GM18517 (cell line): ENCODE data around the gene CLDN6.
"Not testable (repeated sequence)": the region's sequence is repeated elsewhere in the genome, so short reads cannot be mapped to it uniquely, and the experiment has no call there.

Source experiments
- ATAC-seq: cut with Tn5 transposase; IDR thresholded peaks from one replicate; pipeline ENCODE4 v1.9.1; 2021; ENCODE audit warnings: mild to moderate bottlenecking, moderate library complexity; ENCODE audit not compliant: unreplicated experiment

The CLDN6 gene

GRCh38 chr16:3017794-3018506 is at the start of gene CLDN6:
CLDN6 (minus strand) TSS chr16:3018183; CDS start chr16:3016021, 2,162 bp downstream.
- ATAC-seq: no peak

GRCh38 chr16:3066440-3066748 is 48.4 kb upstream of the CLDN6 start:
- ATAC-seq: no peak

- ATAC-seq: no peak
Measured at GRCh38 chr16:3065742-3066439, 47.9 kb upstream of the CLDN6 start.

GRCh38 chr16:3065069-3065741 is 47.2 kb upstream of the CLDN6 start, which contains the start of gene IL32:
IL32 (plus strand) TSS chr16:3065640; CDS start chr16:3065812, 172 bp downstream.
- no peak for ATAC-seq

- ATAC-seq: no peak
Measured at GRCh38 chr16:3063625-3064386, 45.8 kb upstream of the CLDN6 start.

GRCh38 chr16:3062553-3062952 is 44.6 kb upstream of the CLDN6 start:
- no peak for ATAC-seq

- no peak for ATAC-seq
Measured at GRCh38 chr16:3060339-3061127, 42.5 kb upstream of the CLDN6 start.

- ATAC-seq: no peak
Measured at GRCh38 chr16:3059723-3060242, 41.8 kb upstream of the CLDN6 start.

GRCh38 chr16:3059041-3059722 is 41.2 kb upstream of the CLDN6 start:
- peak; percentile 61 for ATAC-seq

- ATAC-seq: no peak
Measured at GRCh38 chr16:3058139-3059030, 40.4 kb upstream of the CLDN6 start.

- ATAC-seq: no peak
Measured at GRCh38 chr16:3057181-3058138, 39.5 kb upstream of the CLDN6 start.

- ATAC-seq: no peak
Measured at GRCh38 chr16:3056336-3057180, 38.6 kb upstream of the CLDN6 start.

- not testable (repeated sequence) for ATAC-seq
Measured at GRCh38 chr16:3055734-3056115, 37.7 kb upstream of the CLDN6 start.

- no peak for ATAC-seq
Measured at GRCh38 chr16:3054965-3055733, 37.2 kb upstream of the CLDN6 start.

- ATAC-seq: not testable (repeated sequence)
Measured at GRCh38 chr16:3053330-3053710, 35.3 kb upstream of the CLDN6 start.
